Panc1 (cell line): ENCODE results near the gene TUFT1. TPM values are rescaled to one million over a fixed set of nuclear protein-coding genes. Genes with fewer than 3 reads are reported as not detected.

Experiments used
- ATAC-seq: fragments of 200-7000 bp; cut with Tn5 transposase; 2 replicates; pipeline ENCODE4 v1.9.1; 2020; ENCODE audit warnings: mild to moderate bottlenecking, moderate library complexity
- BruUV-seq: library from RNA; stranded (reverse); fragments of 400-500 nt; replicated peaks from 2 replicates; lab custom pipeline; 2021; lab: Mats Ljungman, UMichigan
- CTCF ChIA-PET: fragments of 300-600 bp; sonication (Branson Sonifier 250); formaldehyde crosslinking; loops from one replicate; lab custom pipeline; 2022; ENCODE audit warnings: antibody characterized with exemption; lab: Charles Lee
- POLR2A ChIA-PET: fragments of 300-600 bp; sonication (Branson Sonifier 250); formaldehyde crosslinking; loops from one replicate; lab custom pipeline; 2022; ENCODE audit warnings: antibody characterized with exemption; lab: Charles Lee
- DNase-seq: peaks from one replicate; pipeline ENCODE4 v3.0.0-alpha.2; 2010; ENCODE audit warnings: low read depth, low spot score
- H3K27ac ChIP-seq: 2 replicates; pipeline ENCODE4 v1.5.1; 2011; ENCODE audit warnings: mild to moderate bottlenecking, low read length, inconsistent platforms
- H3K27me3 ChIP-seq: fragments of 200-500 bp; sonication (Bioruptor generic); 2 replicates; pipeline ENCODE4 v1.6.0; 2014; ENCODE audit warnings: low read length, inconsistent platforms; ENCODE audit not compliant: control insufficient read depth, insufficient read depth
- H3K36me3 ChIP-seq: fragments of 200-500 bp; sonication (Bioruptor generic); 2 replicates; pipeline ENCODE4 v1.5.1; 2014; ENCODE audit warnings: inconsistent platforms, mild to moderate bottlenecking, low read length, moderate library complexity; ENCODE audit not compliant: control insufficient read depth, insufficient read depth
- H3K4me1 ChIP-seq: 2 replicates; pipeline ENCODE4 v1.5.1; 2011; ENCODE audit warnings: inconsistent platforms, mild to moderate bottlenecking, low read length, moderate library complexity; ENCODE audit not compliant: control insufficient read depth, insufficient read depth
- H3K4me3 ChIP-seq, 2 experiments: 2 replicates each; pipeline ENCODE4 v1.5.1; 2011 to 2012; ENCODE audit warnings: low read depth in 2 of 2, low read length in 2 of 2, mild to moderate bottlenecking in 2 of 2, inconsistent platforms in 1 of 2, moderate library complexity in 1 of 2
- H3K9me3 ChIP-seq: fragments of 200-500 bp; sonication (Bioruptor generic); 2 replicates; pipeline ENCODE4 v1.5.1; 2014; ENCODE audit warnings: low read depth, mild to moderate bottlenecking, inconsistent platforms, low read length, moderate library complexity; ENCODE audit not compliant: control insufficient read depth, insufficient read depth
- POLR2AphosphoS5 ChIP-seq: IDR thresholded peaks from 2 replicates; pipeline ENCODE4 v1.6.1; 2012; ENCODE audit warnings: mild to moderate bottlenecking, low read depth, low read length, moderate library complexity
- SIN3A ChIP-seq: IDR thresholded peaks from 2 replicates; pipeline ENCODE4 v1.6.1; 2012; ENCODE audit warnings: low read depth, mild to moderate bottlenecking, low read length, moderate library complexity, borderline replicate concordance; ENCODE audit not compliant: insufficient read depth
- TCF7L2 ChIP-seq: IDR thresholded peaks from 2 replicates; pipeline ENCODE4 v1.6.1; 2011; ENCODE audit warnings: mild to moderate bottlenecking, low read depth, low read length, inconsistent platforms
- in situ Hi-C: cut with HindIII; loops from 2 replicates; pipeline ENCODE4 v1.10.0; 2016; ENCODE audit warnings: low sequenced_read_pairs, low pct_unique_long_range_greater_than_20kb
- intact Hi-C: fragments of 100-400 bp; cut with micrococcal nuclease; formaldehyde crosslinking; loops from one replicate; pipeline ENCODE4 v1.10.0; 2022; ENCODE audit not compliant: unreplicated experiment
- total RNA-seq: library from RNA; stranded (reverse); gene quantifications from one replicate; pipeline ENCODE4 v1.2.1, GENCODE V29; 2021; ENCODE audit not compliant: unreplicated experiment
- TF ChIP-seq, protein P1 (sequence below), 2 experiments: IDR thresholded peaks; 2 replicates each; pipeline ENCODE4 v1.6.1; 2011 to 2012; ENCODE audit warnings: low read depth in 2 of 2, control low read depth in 1 of 2, low read length in 1 of 2, mild to moderate bottlenecking in 1 of 2, moderate library complexity in 1 of 2; ENCODE audit not compliant: insufficient read depth in 1 of 2
- TF ChIP-seq, protein P2 (sequence below): fragments of 450-650 bp; IDR thresholded peaks from 2 replicates; pipeline ENCODE4 v1.5.1; 2017; ENCODE audit warnings: mild to moderate bottlenecking

Gene TUFT1
- total RNA-seq, 1 experiment from 2014 or later: 66.4 TPM

DNA sequence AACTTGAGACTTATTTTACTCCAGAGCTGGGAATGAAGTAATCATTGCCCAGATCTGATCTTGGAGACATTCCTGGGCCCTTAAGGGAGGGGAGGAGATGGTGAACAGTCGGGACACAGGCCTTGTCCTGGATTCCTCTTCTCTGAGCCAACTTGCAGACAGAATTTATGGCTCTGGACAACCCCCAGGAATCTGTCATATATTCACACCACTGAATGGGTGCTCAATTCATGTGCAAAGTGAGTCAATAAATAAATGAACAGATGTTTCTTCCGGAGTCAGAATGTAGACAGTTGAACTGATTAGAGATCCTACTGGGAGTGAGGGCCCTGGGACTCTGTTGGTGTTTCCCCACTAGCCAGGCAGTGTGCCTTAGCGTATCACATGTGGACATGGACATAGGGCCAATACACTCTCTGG is 2.6 kb downstream of the TUFT1 start:
- Histone ChIP-seq H3K4me3 (peak overlapping the region; percentile 85 to 98), H3K27ac (peak overlapping the region; percentile 87), H3K27me3 (no peaks in the 10 kb centered on the region), H3K9me3 (no peaks in the 10 kb centered on the region), H3K36me3 (no peaks in the 10 kb centered on the region), H3K4me1 (peaks cover 50% of the 10 kb centered on the region)
- no peak for ATAC-seq
- TF ChIP-seq SIN3A: no peak
- 0 out of 2 replicates have a peak, but pooled peaks have one; percentile 28 for TF ChIP-seq POLR2AphosphoS5
- TF ChIP-seq, protein P1, sequence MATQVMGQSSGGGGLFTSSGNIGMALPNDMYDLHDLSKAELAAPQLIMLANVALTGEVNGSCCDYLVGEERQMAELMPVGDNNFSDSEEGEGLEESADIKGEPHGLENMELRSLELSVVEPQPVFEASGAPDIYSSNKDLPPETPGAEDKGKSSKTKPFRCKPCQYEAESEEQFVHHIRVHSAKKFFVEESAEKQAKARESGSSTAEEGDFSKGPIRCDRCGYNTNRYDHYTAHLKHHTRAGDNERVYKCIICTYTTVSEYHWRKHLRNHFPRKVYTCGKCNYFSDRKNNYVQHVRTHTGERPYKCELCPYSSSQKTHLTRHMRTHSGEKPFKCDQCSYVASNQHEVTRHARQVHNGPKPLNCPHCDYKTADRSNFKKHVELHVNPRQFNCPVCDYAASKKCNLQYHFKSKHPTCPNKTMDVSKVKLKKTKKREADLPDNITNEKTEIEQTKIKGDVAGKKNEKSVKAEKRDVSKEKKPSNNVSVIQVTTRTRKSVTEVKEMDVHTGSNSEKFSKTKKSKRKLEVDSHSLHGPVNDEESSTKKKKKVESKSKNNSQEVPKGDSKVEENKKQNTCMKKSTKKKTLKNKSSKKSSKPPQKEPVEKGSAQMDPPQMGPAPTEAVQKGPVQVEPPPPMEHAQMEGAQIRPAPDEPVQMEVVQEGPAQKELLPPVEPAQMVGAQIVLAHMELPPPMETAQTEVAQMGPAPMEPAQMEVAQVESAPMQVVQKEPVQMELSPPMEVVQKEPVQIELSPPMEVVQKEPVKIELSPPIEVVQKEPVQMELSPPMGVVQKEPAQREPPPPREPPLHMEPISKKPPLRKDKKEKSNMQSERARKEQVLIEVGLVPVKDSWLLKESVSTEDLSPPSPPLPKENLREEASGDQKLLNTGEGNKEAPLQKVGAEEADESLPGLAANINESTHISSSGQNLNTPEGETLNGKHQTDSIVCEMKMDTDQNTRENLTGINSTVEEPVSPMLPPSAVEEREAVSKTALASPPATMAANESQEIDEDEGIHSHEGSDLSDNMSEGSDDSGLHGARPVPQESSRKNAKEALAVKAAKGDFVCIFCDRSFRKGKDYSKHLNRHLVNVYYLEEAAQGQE (IDR thresholded peaks at IDR 0.05; ENCODE audit: insufficient read depth in 1 of 2, low read depth in 2 of 2, low read length in 1 of 2): no peak
- no peak for TF ChIP-seq TCF7L2
- TF ChIP-seq, protein P2, sequence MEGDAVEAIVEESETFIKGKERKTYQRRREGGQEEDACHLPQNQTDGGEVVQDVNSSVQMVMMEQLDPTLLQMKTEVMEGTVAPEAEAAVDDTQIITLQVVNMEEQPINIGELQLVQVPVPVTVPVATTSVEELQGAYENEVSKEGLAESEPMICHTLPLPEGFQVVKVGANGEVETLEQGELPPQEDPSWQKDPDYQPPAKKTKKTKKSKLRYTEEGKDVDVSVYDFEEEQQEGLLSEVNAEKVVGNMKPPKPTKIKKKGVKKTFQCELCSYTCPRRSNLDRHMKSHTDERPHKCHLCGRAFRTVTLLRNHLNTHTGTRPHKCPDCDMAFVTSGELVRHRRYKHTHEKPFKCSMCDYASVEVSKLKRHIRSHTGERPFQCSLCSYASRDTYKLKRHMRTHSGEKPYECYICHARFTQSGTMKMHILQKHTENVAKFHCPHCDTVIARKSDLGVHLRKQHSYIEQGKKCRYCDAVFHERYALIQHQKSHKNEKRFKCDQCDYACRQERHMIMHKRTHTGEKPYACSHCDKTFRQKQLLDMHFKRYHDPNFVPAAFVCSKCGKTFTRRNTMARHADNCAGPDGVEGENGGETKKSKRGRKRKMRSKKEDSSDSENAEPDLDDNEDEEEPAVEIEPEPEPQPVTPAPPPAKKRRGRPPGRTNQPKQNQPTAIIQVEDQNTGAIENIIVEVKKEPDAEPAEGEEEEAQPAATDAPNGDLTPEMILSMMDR: no peak
- ChIA-PET POLR2A (interaction anchor here (0.7 kb wide), 1 partner anchor 98 kb away, joined by 3 read pairs; no protein-coding TSS in a partner anchor), CTCF (no interaction called here)
- no peak for DNase-seq
- intact Hi-C loops: loop anchor here (10.0 kb wide), 1 partner anchor 98 kb away; no protein-coding TSS in a partner anchor
- in situ Hi-C loops: no loop called here
- BruUV-seq: no TSS peak

DNA sequence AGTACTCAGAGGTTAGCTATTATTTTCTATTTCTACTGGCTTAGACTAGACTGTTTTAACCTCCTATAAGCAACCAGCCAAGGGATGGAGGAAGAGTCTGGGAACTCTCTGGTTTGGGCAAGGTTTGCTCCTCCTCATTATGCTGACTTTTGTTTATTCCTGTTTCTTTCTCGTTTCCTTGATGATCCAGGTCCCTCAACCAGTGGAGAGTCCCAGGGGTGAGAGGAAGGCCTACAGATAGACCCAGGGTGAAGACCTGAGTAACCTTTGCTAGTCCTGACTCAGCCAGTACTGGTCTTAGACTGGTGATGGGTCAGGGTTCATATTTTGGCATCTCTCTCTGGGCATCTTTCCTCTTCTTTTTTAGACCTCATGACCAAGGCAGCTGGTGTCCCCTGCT is 5.4 kb downstream of the TUFT1 start:
- ChIA-PET POLR2A (no interaction called here), CTCF (no interaction called here)
- intact Hi-C loops (loop anchor here (10.0 kb wide), 1 partner anchor 101 kb away; no protein-coding TSS in a partner anchor), in situ Hi-C loops (no loop called here)
- ATAC-seq (no peak), DNase-seq (no peak)
- TF ChIP-seq, protein P1 (IDR thresholded peaks at IDR 0.05; ENCODE audit: insufficient read depth in 1 of 2, low read depth in 2 of 2, low read length in 1 of 2): no peak
- TF ChIP-seq SIN3A (no peak), TCF7L2 (no peak), POLR2AphosphoS5 (no peak)
- TF ChIP-seq, protein P2: no peak
- peak overlapping the region; percentile 93 for H3K27ac ChIP-seq
- no peak overlapping the region for H3K4me3 ChIP-seq
- H3K36me3 ChIP-seq: no peaks in the 10 kb centered on the region
- H3K9me3 ChIP-seq: no peaks in the 10 kb centered on the region
- H3K4me1 ChIP-seq: peaks cover 67% of the 10 kb centered on the region
- no TSS peak for BruUV-seq
- H3K27me3 ChIP-seq: no peaks in the 10 kb centered on the region
